Gastroesophageal sphincter (tissue), 3 donors: ENCODE measurements around the gene NAT9.

Source experiments
- EP300 ChIP-seq: sonication (generic); formaldehyde crosslinking; IDR thresholded peaks from one replicate; pipeline ENCODE4 v1.6.1; 2017; ENCODE audit warnings: antibody characterized with exemption, mild to moderate bottlenecking
- POLR2A ChIP-seq, 2 donors: fragments of 450-650 bp; IDR thresholded peaks; one replicate each; pipeline ENCODE4 v1.6.1; 2017; ENCODE audit warnings: antibody characterized with exemption in 2 of 2, mild to moderate bottlenecking in 2 of 2, moderate library complexity in 1 of 2
- POLR2AphosphoS5 ChIP-seq: sonication (generic); formaldehyde crosslinking; IDR thresholded peaks from one replicate; pipeline ENCODE4 v1.6.1; 2017; ENCODE audit warnings: antibody characterized with exemption
- TF ChIP-seq, protein P1 (sequence below), 4 experiments: fragments of 200-600 bp in 2 of 4; fragments of 450-650 bp in 2 of 4; sonication (generic) in 1 of 4; IDR thresholded peaks; one replicate each; pipeline ENCODE4 v1.5.1; 2017 to 2019; ENCODE audit warnings: antibody characterized with exemption in 4 of 4, mild to moderate bottlenecking in 2 of 4, moderate library complexity in 2 of 4

DNA sequence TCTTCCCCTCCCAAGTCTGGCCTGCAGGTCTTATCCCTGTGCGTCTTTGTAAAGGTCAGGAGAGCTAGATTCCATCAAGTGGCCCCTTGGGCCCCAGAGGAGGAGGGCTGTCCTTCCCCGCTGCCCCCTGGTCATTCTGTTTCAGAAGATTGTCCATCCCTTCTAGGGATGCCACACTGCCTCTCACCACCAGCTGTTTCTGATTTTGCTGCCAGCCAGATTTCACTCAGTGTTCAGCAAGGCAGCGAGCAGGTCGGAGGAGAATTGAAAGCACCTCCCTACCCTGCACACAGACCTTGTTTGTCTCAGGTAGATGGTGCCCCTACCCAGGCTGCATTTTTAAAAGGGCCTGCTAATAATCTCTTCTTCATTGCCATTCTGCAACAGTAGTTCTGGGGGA, 21.7 kb upstream of the NAT9 start:
- TF ChIP-seq POLR2A (IDR thresholded peaks at IDR 0.05) (no peak), EP300 (no peak), POLR2AphosphoS5 (no peak)
- TF ChIP-seq, protein P1, sequence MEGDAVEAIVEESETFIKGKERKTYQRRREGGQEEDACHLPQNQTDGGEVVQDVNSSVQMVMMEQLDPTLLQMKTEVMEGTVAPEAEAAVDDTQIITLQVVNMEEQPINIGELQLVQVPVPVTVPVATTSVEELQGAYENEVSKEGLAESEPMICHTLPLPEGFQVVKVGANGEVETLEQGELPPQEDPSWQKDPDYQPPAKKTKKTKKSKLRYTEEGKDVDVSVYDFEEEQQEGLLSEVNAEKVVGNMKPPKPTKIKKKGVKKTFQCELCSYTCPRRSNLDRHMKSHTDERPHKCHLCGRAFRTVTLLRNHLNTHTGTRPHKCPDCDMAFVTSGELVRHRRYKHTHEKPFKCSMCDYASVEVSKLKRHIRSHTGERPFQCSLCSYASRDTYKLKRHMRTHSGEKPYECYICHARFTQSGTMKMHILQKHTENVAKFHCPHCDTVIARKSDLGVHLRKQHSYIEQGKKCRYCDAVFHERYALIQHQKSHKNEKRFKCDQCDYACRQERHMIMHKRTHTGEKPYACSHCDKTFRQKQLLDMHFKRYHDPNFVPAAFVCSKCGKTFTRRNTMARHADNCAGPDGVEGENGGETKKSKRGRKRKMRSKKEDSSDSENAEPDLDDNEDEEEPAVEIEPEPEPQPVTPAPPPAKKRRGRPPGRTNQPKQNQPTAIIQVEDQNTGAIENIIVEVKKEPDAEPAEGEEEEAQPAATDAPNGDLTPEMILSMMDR (IDR thresholded peaks at IDR 0.05): no peak
